GM21717 (cell line): Measurements from ENCODE around the gene R3HDM1.
"Not testable (repeated sequence)": the region's sequence is repeated elsewhere in the genome, so short reads cannot be mapped to it uniquely, and the experiment has no call there.

Experiments
- ATAC-seq: cut with Tn5 transposase; IDR thresholded peaks from one replicate; pipeline ENCODE4 v1.9.1; 2021; ENCODE audit warnings: mild to moderate bottlenecking, moderate library complexity; ENCODE audit not compliant: unreplicated experiment

Gene R3HDM1

DNA sequence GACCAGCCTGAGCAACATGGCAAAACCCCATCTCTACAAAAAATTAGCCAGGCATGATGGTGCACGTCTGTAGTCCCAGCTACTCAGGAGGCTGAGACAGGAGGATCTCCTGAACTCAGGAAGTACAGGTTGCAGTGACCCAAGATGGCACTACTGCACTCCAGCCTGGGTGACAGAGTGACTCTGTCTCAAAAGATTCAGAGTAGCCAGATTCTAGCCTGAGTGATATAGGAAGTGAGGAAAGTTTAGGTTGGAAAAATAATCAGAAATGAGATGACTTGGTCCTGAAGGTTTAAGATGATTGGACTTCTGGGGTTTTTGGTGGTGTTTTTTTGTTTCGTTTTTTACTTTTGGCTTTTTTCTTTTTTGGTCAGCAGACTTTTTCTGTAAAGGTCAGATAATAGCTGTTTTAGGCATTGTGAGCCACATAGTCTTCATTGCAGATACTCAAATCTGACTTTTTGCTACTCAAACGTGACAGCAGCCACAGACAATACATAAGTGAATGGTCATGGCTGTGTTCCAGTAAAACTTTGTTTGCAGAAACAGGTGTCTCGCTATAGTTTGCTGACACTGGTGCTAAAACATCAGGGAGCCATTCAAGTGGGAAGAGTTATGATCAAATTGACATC, 106.3 kb downstream of the R3HDM1 start:
- ATAC-seq: peak; percentile 81

DNA sequence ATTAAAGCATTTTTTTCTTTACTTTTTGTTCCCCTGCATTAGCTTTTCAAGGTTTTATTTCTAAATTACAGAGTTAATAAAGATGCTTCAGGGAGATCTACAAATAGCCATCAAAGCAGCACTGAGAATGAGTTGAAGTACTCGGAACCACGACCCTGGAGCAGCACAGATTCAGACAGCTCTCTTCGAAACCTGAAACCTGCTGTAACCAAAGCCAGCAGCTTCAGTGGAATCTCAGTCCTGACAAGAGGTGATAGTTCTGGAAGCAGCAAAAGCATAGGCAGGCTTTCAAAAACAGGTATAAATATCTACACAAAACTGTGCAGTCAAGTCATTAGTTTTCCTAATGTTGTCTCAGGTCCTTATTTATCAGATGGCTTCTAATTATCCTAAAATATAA, 107.5 kb downstream of the R3HDM1 start:
- no peak for ATAC-seq

DNA sequence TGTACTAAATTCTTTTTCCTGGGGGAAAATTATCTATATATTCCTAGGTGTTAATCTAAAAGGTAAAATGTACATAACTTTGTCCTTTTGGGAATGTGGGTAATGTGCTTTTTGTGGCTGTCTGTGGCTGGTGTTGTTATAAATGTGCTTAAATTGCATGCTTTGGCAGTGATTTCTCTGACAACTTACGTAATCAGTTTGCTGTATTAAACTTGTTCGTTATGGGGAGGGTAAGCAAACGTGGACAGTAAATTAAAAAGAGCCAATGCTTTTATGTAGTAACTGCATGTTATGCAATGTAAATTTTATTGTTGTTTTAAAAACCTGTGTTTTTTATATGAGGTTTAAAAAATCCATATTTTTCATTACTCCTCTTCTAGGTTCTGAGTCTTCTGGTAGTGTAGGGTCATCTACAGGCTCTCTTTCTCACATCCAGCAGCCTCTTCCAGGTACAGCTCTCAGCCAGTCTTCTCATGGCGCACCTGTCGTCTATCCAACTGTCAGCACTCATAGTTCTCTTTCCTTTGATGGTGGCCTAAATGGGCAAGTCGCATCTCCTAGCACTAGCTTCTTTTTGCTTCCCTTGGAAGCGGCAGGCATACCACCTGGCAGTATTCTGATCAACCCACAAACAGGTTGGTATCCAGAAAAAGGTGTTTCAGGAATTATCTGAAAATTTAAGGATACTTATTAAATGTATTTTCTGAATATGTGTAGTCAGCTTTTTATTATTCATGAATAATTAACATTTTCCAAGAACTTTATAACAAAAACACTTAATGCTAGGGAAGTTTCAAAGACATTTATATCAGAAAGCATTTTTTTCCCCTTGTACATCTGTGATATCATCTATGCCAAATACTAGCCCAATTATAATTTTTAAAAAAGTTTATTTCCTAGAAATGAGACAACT, 110.1 kb downstream of the R3HDM1 start:
- ATAC-seq: no peak

DNA sequence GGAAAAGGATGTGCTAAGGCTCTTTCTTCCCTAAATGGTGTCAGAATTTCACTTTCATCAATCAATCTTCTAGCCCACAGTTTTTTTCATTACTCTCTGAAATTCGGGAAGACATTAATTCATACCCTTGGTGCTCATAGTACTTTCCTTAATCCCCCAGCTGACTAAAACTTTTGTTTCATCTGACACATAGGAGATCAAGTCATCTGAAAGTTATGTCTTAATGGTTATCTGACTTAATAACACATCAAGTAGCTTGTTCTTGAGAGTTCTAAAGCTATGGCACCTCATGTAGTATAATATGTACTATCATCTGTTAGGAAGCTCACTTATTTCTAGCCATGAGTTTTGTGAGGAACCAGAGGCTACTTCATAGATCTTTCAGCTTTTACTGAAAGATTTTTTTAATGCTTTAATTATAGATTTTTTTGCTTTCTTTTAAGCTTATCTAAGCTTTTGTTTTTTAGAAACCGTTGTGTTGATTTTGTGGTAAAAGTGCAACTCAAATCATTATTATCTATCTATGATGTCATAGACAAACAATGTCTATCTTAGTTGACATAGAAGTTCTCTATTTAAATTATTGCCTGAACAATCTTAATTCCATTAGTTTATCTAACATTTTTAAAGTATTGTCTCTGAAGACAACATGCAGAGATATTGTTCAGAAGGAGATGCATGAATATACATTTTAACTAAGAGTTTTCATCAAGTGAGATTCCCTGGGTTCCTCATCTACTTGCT, 116.7 kb downstream of the R3HDM1 start:
- ATAC-seq: no peak

DNA sequence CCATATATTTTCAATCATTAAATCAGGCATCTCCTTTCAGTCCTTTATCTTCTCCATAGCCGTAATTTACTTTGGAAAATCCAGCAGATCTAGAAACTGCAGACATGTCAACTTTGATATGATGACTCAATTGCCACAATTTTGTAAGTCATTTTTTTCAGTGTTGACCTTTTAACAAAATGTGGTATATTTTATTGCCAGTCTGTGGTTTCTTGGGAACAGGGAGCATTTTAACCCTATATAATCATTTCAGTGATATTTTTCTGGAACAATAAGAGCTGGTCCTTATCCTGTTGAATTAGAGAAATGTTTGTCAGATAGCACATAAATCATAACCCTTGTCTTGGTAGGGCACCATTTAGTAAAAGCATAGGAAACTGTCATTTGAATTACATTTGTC, 119.4 kb downstream of the R3HDM1 start:
- ATAC-seq: no peak

DNA sequence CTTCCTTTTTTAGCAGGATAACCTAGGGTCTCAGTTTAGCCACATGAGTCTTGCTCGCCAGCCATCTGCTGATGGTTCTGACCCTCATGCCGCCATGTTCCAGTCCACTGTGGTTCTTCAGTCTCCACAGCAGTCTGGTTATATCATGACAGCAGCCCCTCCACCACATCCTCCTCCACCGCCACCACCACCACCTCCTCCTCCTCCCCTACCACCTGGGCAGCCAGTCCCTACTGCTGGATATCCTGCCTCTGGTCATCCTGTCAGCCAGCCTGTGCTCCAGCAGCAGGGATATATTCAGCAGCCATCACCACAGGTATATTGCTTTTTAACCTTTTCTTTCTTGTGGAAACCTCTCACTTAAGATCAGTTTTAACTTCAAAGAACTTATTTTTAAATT, 120.4 kb downstream of the R3HDM1 start:
- no peak for ATAC-seq

DNA sequence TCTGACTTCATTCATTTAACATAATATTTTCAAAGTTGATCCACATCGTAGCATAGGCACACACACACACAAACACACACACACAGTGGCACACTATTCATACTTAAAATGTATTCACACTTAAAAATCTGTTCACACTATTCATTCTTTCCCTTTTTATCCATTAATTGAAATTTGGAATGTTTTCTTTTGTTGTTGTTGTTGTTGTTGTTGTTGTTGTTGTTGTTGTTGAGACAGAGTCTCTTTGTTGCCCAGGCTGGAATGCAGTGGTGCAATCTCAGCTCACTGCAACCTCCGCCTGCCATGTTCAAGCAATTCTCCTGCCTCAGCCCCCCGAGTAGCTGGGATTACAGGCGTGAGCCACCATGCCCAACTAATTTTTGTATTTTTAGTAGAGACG, 123.0 kb downstream of the R3HDM1 start:
- not testable (repeated sequence) for ATAC-seq

- no peak for ATAC-seq
These were observed 126.7 kb downstream of the R3HDM1 start for GRCh38 chr2:135657806-135658582.

GRCh38 chr2:135662088-135662487, 130.8 kb downstream of the R3HDM1 start:
- ATAC-seq: no peak

- no peak for ATAC-seq
These were observed 131.9 kb downstream of the R3HDM1 start for GRCh38 chr2:135663148-135663700.

DNA sequence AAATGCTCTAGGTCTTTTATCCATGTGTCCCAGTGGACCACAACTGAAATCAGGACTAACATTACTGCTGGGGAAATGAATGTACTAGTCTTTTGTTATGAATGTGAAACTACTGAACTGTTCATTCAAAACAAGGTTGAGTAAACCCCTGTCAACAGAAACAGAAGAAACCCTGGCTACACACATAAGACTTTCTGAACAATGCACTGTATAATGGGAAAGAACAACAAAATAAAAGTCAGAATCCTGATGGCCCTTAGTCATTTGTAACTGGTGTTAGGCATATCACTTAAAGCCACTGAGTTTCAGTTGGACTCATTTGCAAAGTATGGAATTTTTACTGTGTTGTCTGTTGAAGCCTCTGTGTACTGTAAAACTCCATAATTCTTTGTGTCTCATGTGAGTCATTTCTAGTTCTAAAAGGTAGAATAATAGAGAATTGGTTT, 133.4 kb downstream of the R3HDM1 start:
- ATAC-seq: peak; percentile 93

DNA sequence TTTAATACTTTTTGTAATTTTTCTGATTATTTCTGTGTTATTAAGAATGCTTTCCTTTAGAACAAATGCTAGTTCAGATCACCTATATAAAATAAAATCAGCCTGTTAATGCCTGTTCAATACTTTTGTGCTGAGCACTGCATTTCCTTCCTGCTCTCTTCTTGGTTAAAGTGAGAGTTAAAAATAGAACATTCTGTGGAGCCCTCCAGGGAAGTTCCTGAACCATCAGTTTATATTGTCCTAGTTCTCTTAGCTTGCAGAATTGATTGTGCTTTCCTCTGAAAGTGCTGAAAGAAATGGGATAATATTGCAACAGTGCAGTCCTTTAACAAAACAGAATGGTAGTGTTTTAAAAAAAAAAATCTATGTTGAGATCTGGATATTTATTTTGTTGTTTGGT, 135.8 kb downstream of the R3HDM1 start:
- no peak for ATAC-seq

DNA sequence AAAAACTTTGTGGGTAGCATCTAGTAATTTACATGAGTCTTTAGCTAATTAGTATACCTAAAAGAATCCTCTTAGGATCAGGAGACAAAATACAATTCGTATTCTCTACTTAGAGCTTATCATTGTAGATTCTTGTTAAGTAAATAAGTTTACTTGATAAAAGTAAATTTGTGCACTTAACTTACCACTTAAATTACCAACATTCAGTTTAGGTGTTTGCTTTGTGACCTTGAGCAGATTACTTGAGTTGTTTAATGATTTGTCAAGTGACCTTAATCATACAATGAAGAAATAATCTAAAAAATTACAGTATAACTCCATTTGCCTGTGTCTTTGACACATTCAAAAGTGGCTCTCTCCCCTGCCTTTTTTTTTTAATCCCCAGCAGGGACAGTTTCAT, 143.2 kb downstream of the R3HDM1 start:
- ATAC-seq: no peak

DNA sequence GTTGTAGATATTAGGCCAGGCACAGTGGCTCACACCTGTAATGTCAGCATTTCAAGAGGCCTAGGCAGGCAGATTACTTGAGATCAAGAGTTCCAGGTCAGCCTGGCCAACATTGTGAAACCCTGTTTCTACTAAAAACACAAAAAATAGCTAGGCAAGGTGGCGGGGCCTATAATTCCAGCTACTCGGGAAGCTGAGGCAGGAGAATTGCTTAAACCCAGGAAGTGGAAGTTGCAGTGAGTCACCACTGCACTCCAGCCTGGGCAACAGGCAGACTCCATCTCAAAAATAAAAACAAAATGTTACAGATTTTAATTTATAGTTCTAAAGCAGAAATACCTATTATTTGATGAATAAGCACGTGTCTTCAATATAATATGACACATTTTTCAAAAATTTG, 144.7 kb downstream of the R3HDM1 start:
- no peak for ATAC-seq

GRCh38 chr2:135679125-135679524, 147.8 kb downstream of the R3HDM1 start:
- ATAC-seq: no peak

DNA sequence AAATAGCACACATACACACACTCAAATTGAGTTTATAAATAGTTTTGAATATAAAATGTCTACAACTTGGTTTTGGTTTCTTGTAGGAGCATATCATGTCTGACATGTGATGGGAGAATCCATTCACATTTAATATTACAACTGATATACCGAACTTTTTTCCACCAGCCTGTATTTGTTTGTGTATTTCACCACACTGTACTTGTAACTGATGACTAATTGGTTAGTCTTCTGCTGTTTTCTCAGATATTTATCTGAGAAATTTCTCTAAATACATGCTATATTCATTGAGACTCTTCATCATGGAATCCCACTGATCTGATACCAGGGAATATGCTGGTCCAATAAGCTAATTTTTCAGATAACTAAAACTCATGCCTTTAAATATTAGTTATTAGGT, 154.1 kb downstream of the R3HDM1 start:
- ATAC-seq: no peak

GRCh38 chr2:135688978-135689377, 157.7 kb downstream of the R3HDM1 start:
- no peak for ATAC-seq

- peak; percentile 46 for ATAC-seq
These were observed 158.4 kb downstream of the R3HDM1 start for GRCh38 chr2:135689679-135690078.

GRCh38 chr2:135694711-135695110, 163.4 kb downstream of the R3HDM1 start:
- ATAC-seq: no peak

DNA sequence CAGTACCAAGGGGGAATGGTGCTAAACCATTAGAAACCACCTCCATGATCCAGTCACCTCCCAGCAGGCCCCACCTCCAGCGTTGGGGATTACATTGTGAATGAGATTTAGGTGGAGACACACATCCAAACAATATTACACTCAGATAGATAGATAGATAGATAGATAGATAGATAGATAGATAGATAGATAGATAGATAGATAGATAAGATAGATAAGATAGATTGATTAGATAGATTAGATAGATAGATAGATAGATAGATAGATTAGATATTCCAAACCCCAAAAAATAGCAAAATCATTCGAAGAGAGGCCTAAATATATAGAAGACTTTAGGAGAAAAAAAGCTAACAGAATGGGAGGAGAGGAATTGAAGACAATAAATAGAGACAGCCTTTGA, 167.6 kb downstream of the R3HDM1 start:
- no peak for ATAC-seq

DNA sequence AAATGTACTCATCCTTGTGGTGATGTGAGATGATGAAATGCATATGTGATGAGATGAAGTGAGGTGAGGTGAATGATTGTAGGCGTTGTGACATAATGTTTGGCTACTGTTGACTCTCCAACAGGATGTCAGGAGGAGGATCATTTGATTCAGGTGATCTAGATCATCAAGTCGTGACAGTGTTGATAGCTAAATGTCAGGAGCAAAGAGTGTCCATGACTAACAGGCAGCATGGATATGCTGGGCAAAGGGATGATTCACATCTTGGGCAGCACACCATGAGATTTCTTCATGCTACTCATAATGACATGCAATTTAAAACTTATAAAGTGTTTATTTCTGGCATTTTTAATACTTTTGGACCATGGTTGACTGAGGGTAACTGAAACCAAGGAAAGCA, 170.2 kb downstream of the R3HDM1 start:
- ATAC-seq: no peak
